SK-N-SH treated with all-trans-retinoic acid at 6 μM for 48 hours (cell line): ENCODE data around the gene CPT2.

Source experiments
- ATAC-seq: fragments of 200-7000 bp; cut with Tn5 transposase; 3 replicates; pipeline ENCODE4 v1.9.1; 2020; ENCODE audit warnings: mild to moderate bottlenecking, moderate library complexity
- ARNTL ChIP-seq: fragments of 450-650 bp; formaldehyde crosslinking; IDR thresholded peaks from 2 replicates; pipeline ENCODE4 v1.5.0; 2020; ENCODE audit warnings: low read depth, mild to moderate bottlenecking, moderate library complexity, borderline replicate concordance
- CSDC2 ChIP-seq: fragments of 250-450 bp; sonication (Bioruptor Pico); IDR thresholded peaks from 2 replicates; pipeline ENCODE4 v1.5.0; 2020; ENCODE audit warnings: mild to moderate bottlenecking, moderate library complexity
- GLIS3 ChIP-seq: fragments of 250-450 bp; sonication (Bioruptor Pico); IDR thresholded peaks from 2 replicates; pipeline ENCODE4 v1.5.0; 2020; ENCODE audit warnings: mild to moderate bottlenecking, moderate library complexity
- ISL1 ChIP-seq: fragments of 250-450 bp; sonication (Bioruptor Pico); IDR thresholded peaks from 2 replicates; pipeline ENCODE4 v2.1.2; 2022; ENCODE audit warnings: mild to moderate bottlenecking, moderate library complexity
- OSR1 ChIP-seq: fragments of 250-450 bp; sonication (Bioruptor Pico); IDR thresholded peaks from 2 replicates; pipeline ENCODE4 v1.8.0; 2022; ENCODE audit warnings: moderate library complexity, mild to moderate bottlenecking, inconsistent platforms
- PATZ1 ChIP-seq: fragments of 250-450 bp; sonication (Bioruptor Pico); IDR thresholded peaks from 2 replicates; pipeline ENCODE4 v1.8.0; 2020; ENCODE audit warnings: mild to moderate bottlenecking, moderate library complexity, borderline replicate concordance
- PPARA ChIP-seq: fragments of 250-450 bp; sonication (Bioruptor Pico); IDR thresholded peaks from 2 replicates; pipeline ENCODE4 v1.5.0; 2020; ENCODE audit warnings: mild to moderate bottlenecking, borderline replicate concordance
- RARB ChIP-seq: fragments of 250-450 bp; sonication (Bioruptor Pico); IDR thresholded peaks from 2 replicates; pipeline ENCODE4 v1.8.0; 2021; ENCODE audit warnings: mild to moderate bottlenecking, moderate library complexity
- SNAI2 ChIP-seq: fragments of 250-450 bp; sonication (Bioruptor Pico); IDR thresholded peaks from 2 replicates; pipeline ENCODE4 v1.5.0; 2020; ENCODE audit warnings: mild to moderate bottlenecking, moderate library complexity
- TCF4 ChIP-seq: fragments of 250-450 bp; sonication (Bioruptor Pico); IDR thresholded peaks from 2 replicates; pipeline ENCODE4 v1.8.0; 2021; ENCODE audit warnings: mild to moderate bottlenecking, moderate library complexity, borderline replicate concordance
- TOX ChIP-seq: fragments of 250-450 bp; sonication (Bioruptor Pico); IDR thresholded peaks from 2 replicates; pipeline ENCODE4 v1.8.0; 2021; ENCODE audit warnings: mild to moderate bottlenecking, moderate library complexity, borderline replicate concordance
- TSHZ2 ChIP-seq: fragments of 250-450 bp; sonication (Bioruptor Pico); IDR thresholded peaks from 2 replicates; pipeline ENCODE4 v1.5.0; 2020; ENCODE audit warnings: mild to moderate bottlenecking, moderate library complexity
- ZNF565 ChIP-seq: fragments of 450-650 bp; formaldehyde crosslinking; conservative IDR thresholded peaks from 2 replicates; pipeline ENCODE4 v1.5.0; 2020; ENCODE audit warnings: low read depth, mild to moderate bottlenecking, moderate library complexity
- ZNF70 ChIP-seq: fragments of 450-650 bp; formaldehyde crosslinking; IDR thresholded peaks from 2 replicates; pipeline ENCODE4 v1.5.0; 2020; ENCODE audit warnings: mild to moderate bottlenecking, moderate library complexity
- ZNF8 ChIP-seq: fragments of 450-650 bp; formaldehyde crosslinking; IDR thresholded peaks from 2 replicates; pipeline ENCODE4 v1.5.0; 2020; ENCODE audit warnings: mild to moderate bottlenecking, moderate library complexity
- TF ChIP-seq, protein P1 (sequence below): fragments of 250-450 bp; sonication (Bioruptor Pico); IDR thresholded peaks from 2 replicates; pipeline ENCODE4 v1.5.1; 2021; ENCODE audit warnings: mild to moderate bottlenecking, moderate library complexity
- TF ChIP-seq, protein P2 (sequence below): fragments of 250-450 bp; sonication (Bioruptor Pico); IDR thresholded peaks from 2 replicates; pipeline ENCODE4 v1.8.0; 2021; ENCODE audit warnings: low read depth, mild to moderate bottlenecking, moderate library complexity, borderline replicate concordance
- TF ChIP-seq, protein P3 (sequence below): fragments of 250-450 bp; sonication (Bioruptor Pico); IDR thresholded peaks from 2 replicates; pipeline ENCODE4 v1.5.1; 2020; ENCODE audit warnings: low read depth, mild to moderate bottlenecking, moderate library complexity

Gene CPT2

DNA sequence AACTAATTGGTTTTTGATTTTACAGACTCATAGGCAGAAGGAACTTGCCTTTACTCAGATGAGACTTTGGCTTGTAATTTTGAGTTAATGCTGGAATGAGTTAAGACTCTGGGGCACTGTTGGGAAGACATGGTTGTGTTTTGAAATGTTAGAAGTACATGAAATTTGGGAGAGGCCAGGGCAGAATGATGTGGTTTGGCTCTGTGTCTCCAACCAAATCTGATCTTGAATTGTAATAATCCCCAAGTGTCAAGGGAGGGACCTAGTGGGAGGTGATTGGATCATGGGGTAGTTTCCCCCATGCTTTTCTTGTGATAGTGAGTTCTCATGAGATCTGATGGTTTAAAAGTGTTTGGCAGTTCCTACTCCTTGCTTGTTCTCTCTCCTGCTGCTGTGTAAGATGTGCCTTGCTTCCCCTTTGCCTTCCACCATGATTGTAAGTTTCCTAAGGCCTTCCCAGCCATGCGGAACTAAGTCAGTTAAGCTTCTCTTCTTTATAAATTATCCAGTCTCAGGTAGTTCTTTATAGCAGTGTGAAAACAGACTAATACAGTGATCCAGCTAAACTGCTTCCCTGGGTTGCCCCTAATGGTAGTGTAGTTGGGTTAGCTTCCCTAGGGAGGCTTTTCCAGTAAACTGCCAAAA is 10.2 kb downstream of the CPT2 start (continued):
- TF ChIP-seq PATZ1 (no peak), ISL1 (CRISPR knock-in tag) (no peak), RARB (CRISPR knock-in tag) (no peak)
- TF ChIP-seq, protein P1, sequence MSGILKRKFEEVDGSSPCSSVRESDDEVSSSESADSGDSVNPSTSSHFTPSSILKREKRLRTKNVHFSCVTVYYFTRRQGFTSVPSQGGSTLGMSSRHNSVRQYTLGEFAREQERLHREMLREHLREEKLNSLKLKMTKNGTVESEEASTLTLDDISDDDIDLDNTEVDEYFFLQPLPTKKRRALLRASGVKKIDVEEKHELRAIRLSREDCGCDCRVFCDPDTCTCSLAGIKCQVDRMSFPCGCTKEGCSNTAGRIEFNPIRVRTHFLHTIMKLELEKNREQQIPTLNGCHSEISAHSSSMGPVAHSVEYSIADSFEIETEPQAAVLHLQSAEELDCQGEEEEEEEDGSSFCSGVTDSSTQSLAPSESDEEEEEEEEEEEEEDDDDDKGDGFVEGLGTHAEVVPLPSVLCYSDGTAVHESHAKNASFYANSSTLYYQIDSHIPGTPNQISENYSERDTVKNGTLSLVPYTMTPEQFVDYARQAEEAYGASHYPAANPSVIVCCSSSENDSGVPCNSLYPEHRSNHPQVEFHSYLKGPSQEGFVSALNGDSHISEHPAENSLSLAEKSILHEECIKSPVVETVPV = no peak

DNA sequence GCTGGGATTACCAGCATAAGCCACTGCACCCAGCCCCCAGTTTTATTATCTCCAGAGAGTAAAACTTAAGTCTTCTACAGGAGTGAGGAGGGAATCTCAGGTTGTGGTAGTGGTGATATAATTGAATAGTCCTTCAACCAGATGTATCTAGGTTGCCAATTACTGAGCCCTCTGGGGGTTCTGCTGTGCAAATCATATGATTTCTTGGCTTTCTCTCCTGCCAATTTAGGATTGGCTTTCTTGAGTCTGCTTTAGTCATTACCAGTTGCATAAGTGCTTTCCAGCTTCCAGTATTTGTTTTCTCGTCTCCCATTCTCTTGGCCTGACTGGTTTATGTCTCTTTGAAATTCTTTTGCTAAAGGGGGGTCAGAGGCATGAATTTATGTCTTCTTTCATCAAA is 11.1 kb downstream of the CPT2 start:
- no peak for TF ChIP-seq ZNF70 (CRISPR knock-in tag)
- no peak for TF ChIP-seq TSHZ2
- no peak for TF ChIP-seq TOX (CRISPR knock-in tag)
- no peak for TF ChIP-seq PPARA
- no peak for TF ChIP-seq GLIS3 (CRISPR knock-in tag)
- no peak for TF ChIP-seq ZNF8 (CRISPR knock-in tag)
- TF ChIP-seq, protein P2, sequence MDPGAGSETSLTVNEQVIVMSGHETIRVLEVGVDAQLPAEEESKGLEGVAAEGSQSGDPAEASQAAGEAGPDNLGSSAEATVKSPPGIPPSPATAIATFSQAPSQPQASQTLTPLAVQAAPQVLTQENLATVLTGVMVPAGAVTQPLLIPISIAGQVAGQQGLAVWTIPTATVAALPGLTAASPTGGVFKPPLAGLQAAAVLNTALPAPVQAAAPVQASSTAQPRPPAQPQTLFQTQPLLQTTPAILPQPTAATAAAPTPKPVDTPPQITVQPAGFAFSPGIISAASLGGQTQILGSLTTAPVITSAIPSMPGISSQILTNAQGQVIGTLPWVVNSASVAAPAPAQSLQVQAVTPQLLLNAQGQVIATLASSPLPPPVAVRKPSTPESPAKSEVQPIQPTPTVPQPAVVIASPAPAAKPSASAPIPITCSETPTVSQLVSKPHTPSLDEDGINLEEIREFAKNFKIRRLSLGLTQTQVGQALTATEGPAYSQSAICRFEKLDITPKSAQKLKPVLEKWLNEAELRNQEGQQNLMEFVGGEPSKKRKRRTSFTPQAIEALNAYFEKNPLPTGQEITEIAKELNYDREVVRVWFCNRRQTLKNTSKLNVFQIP = no peak
- ATAC-seq = no peak

- ATAC-seq = no peak
- TF ChIP-seq, protein P3, sequence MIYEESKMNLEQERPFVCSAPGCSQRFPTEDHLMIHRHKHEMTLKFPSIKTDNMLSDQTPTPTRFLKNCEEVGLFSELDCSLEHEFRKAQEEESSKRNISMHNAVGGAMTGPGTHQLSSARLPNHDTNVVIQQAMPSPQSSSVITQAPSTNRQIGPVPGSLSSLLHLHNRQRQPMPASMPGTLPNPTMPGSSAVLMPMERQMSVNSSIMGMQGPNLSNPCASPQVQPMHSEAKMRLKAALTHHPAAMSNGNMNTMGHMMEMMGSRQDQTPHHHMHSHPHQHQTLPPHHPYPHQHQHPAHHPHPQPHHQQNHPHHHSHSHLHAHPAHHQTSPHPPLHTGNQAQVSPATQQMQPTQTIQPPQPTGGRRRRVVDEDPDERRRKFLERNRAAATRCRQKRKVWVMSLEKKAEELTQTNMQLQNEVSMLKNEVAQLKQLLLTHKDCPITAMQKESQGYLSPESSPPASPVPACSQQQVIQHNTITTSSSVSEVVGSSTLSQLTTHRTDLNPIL = no peak
- TF ChIP-seq ZNF70 (CRISPR knock-in tag) = no peak
- TF ChIP-seq SNAI2 = no peak
- TF ChIP-seq, protein P1 = no peak
- TF ChIP-seq ARNTL (CRISPR knock-in tag) = no peak
- TF ChIP-seq TOX (CRISPR knock-in tag) = no peak
- TF ChIP-seq ISL1 (CRISPR knock-in tag) = no peak
- TF ChIP-seq CSDC2 (CRISPR knock-in tag) = no peak
- no peak for TF ChIP-seq TCF4 (CRISPR knock-in tag)
- no peak for TF ChIP-seq OSR1
- TF ChIP-seq ZNF565 = no peak
- TF ChIP-seq PATZ1 = no peak
Measured at GRCh38 chr1:53210352-53210751, 13.7 kb downstream of the CPT2 start.
